H9 (cell line): ENCODE data around the gene PLA1A. TPM values are rescaled to one million over a fixed set of nuclear protein-coding genes. Genes with fewer than 3 reads are reported as not detected.

Experiments
- DNase-seq: peaks from one replicate; pipeline ENCODE4 v3.0.0-alpha.2; 2017
- H2AFZ ChIP-seq: one replicate; pipeline ENCODE4 v1.6.1; 2013; ENCODE audit warnings: mild to moderate bottlenecking, low read length, control low read depth, moderate library complexity
- H2AK5ac ChIP-seq: 2 replicates; pipeline ENCODE4 v1.6.1; 2013; ENCODE audit warnings: low read length, control low read depth, mixed read lengths; ENCODE audit not compliant: insufficient read length
- H2BK120ac ChIP-seq: one replicate; pipeline ENCODE4 v1.6.1; 2013; ENCODE audit warnings: low read depth, mild to moderate bottlenecking, low read length, control low read depth, inconsistent platforms; ENCODE audit not compliant: poor library complexity, severe bottlenecking
- H2BK12ac ChIP-seq: 2 replicates; pipeline ENCODE4 v1.6.1; 2013; ENCODE audit warnings: low read length, control low read depth, mixed read lengths, low read depth; ENCODE audit not compliant: insufficient read length
- H2BK15ac ChIP-seq: 2 replicates; pipeline ENCODE4 v1.6.1; 2013; ENCODE audit warnings: low read depth, low read length, control low read depth
- H2BK20ac ChIP-seq: one replicate; pipeline ENCODE4 v1.6.1; 2013; ENCODE audit warnings: low read depth, mild to moderate bottlenecking, low read length, control low read depth, inconsistent platforms; ENCODE audit not compliant: poor library complexity, severe bottlenecking
- H2BK5ac ChIP-seq: 2 replicates; pipeline ENCODE4 v1.6.1; 2013; ENCODE audit warnings: low read length, control low read depth, mixed read lengths; ENCODE audit not compliant: insufficient read length
- H3K14ac ChIP-seq: 2 replicates; pipeline ENCODE4 v1.6.1; 2013; ENCODE audit warnings: low read length, control low read depth; ENCODE audit not compliant: insufficient read depth
- H3K18ac ChIP-seq: 2 replicates; pipeline ENCODE4 v1.6.1; 2013; ENCODE audit warnings: low read depth, mild to moderate bottlenecking, mixed read lengths, low read length, control low read depth; ENCODE audit not compliant: insufficient read length
- H3K23ac ChIP-seq: 2 replicates; pipeline ENCODE4 v1.6.1; 2013; ENCODE audit warnings: low read length, control low read depth, mixed read lengths, low read depth; ENCODE audit not compliant: insufficient read length
- H3K23me2 ChIP-seq: 2 replicates; pipeline ENCODE4 v1.6.1; 2013; ENCODE audit warnings: low read depth, mild to moderate bottlenecking, mixed read lengths, low read length, control low read depth; ENCODE audit not compliant: insufficient read length, poor library complexity, severe bottlenecking
- H3K27ac ChIP-seq: 2 replicates; pipeline ENCODE4 v1.5.1; 2013; ENCODE audit warnings: low read length, control low read depth, mixed read lengths, low read depth; ENCODE audit not compliant: insufficient read length
- H3K27me3 ChIP-seq: 2 replicates; pipeline ENCODE4 v1.6.1; 2013; ENCODE audit warnings: low read length, control low read depth, inconsistent platforms; ENCODE audit not compliant: insufficient read depth
- H3K4ac ChIP-seq: 2 replicates; pipeline ENCODE4 v1.6.1; 2013; ENCODE audit warnings: low read depth, mild to moderate bottlenecking, control low read depth, inconsistent platforms, low read length, moderate library complexity
- H3K4me1 ChIP-seq: 2 replicates; pipeline ENCODE4 v1.6.1; 2013; ENCODE audit warnings: low read length, control low read depth, inconsistent platforms; ENCODE audit not compliant: insufficient read depth
- H3K4me2 ChIP-seq: 2 replicates; pipeline ENCODE4 v1.6.1; 2013; ENCODE audit warnings: low read length, control low read depth, mixed read lengths; ENCODE audit not compliant: insufficient read length, insufficient read depth
- H3K56ac ChIP-seq: 2 replicates; pipeline ENCODE4 v1.6.1; 2013; ENCODE audit warnings: low read depth, mild to moderate bottlenecking, mixed read lengths, low read length, control low read depth; ENCODE audit not compliant: insufficient read length
- H3K79me1 ChIP-seq: 2 replicates; pipeline ENCODE4 v1.6.1; 2013; ENCODE audit warnings: low read depth, mild to moderate bottlenecking, moderate library complexity, low read length, control low read depth, inconsistent platforms; ENCODE audit not compliant: insufficient read depth, poor library complexity, severe bottlenecking
- H3K79me2 ChIP-seq: 2 replicates; pipeline ENCODE4 v1.6.1; 2013; ENCODE audit warnings: low read length, control low read depth, inconsistent platforms; ENCODE audit not compliant: insufficient read depth
- H3K9ac ChIP-seq: 2 replicates; pipeline ENCODE4 v1.6.1; 2013; ENCODE audit warnings: low read length, control low read depth, mixed read lengths; ENCODE audit not compliant: insufficient read length; ENCODE audit errors: extremely low read depth
- H3K9me3 ChIP-seq: one replicate; pipeline ENCODE4 v1.6.1; 2013; ENCODE audit warnings: low read depth, low read length, inconsistent platforms; ENCODE audit not compliant: control insufficient read depth
- H3T11ph ChIP-seq: one replicate; pipeline ENCODE4 v1.6.1; 2013; ENCODE audit warnings: mild to moderate bottlenecking, low read length, control low read depth, inconsistent platforms
- H4K20me1 ChIP-seq: one replicate; pipeline ENCODE4 v1.6.1; 2013; ENCODE audit not compliant: control insufficient read depth, insufficient read length, insufficient read depth
- H4K5ac ChIP-seq: 2 replicates; pipeline ENCODE4 v1.6.1; 2013; ENCODE audit warnings: low read depth, mild to moderate bottlenecking, mixed read lengths, low read length, control low read depth; ENCODE audit not compliant: insufficient read length
- H4K8ac ChIP-seq: replicated peaks from 2 replicates; pipeline ENCODE4 v1.6.1; 2013; ENCODE audit warnings: low read length, control low read depth, mixed read lengths, low read depth; ENCODE audit not compliant: insufficient read length
- H4K91ac ChIP-seq: 2 replicates; pipeline ENCODE4 v1.6.1; 2013; ENCODE audit warnings: low read depth, mild to moderate bottlenecking, moderate library complexity, mixed read lengths, low read length, control low read depth; ENCODE audit not compliant: insufficient read length
- H3K27ac Mint-ChIP-seq, 3 experiments: 2 replicates in 2 of 3; 3 replicates in 1 of 3; pipeline ENCODE4 v1.8.0; 2020 to 2021; ENCODE audit warnings: mixed read lengths in 3 of 3, mild to moderate bottlenecking in 1 of 3, moderate library complexity in 1 of 3
- H3K27me3 Mint-ChIP-seq: 2 replicates; pipeline ENCODE4 v1.8.0; 2021; ENCODE audit warnings: low read depth, mild to moderate bottlenecking, moderate library complexity, mixed read lengths
- H3K36me3 Mint-ChIP-seq, 3 experiments: 2 replicates in 2 of 3; 3 replicates in 1 of 3; pipeline ENCODE4 v1.8.0; 2020 to 2021; ENCODE audit warnings: low read depth in 3 of 3, mixed read lengths in 3 of 3; ENCODE audit not compliant: insufficient read depth in 1 of 3
- H3K4me1 Mint-ChIP-seq, 2 experiments: 2 replicates each; pipeline ENCODE4 v1.8.0; 2020; ENCODE audit warnings: mixed read lengths in 2 of 2
- H3K4me3 Mint-ChIP-seq, 2 experiments: 2 replicates in 1 of 2; 3 replicates in 1 of 2; pipeline ENCODE4 v1.8.0; 2020 to 2021; ENCODE audit warnings: mild to moderate bottlenecking in 2 of 2, mixed read lengths in 2 of 2, moderate library complexity in 1 of 2
- H3K9me3 Mint-ChIP-seq, 2 experiments: 2 replicates in 1 of 2; 3 replicates in 1 of 2; pipeline ENCODE4 v1.8.0; 2020; ENCODE audit warnings: mild to moderate bottlenecking in 2 of 2, mixed read lengths in 2 of 2, moderate library complexity in 1 of 2
- WGBS: extraction: QIAGEN DNeasy Blood & Tissue Kit; methylation state at CpG from one replicate; pipeline ENCODE4 v1.1.7; 2013; ENCODE audit warnings: missing lambda C conversion rate, low lambda C conversion rate, mixed read lengths; ENCODE audit not compliant: insufficient read length; ENCODE audit errors: extremely low coverage; 5-methylcytosine and 5-hydroxymethylcytosine counted together
- total RNA-seq: library from RNA; stranded (reverse); gene quantifications from 2 replicates; pipeline ENCODE4 v1.2.1, GENCODE V29; 2021
- TF ChIP-seq, protein P1 (sequence below): fragments of 200-600 bp; sonication (generic); conservative IDR thresholded peaks from 3 replicates; pipeline ENCODE4 v1.8.0; 2021; ENCODE audit warnings: antibody characterized with exemption, mild to moderate bottlenecking

PLA1A gene
- total RNA-seq, 1 experiment from 2014 or later: not detected

- Mint-ChIP-seq H3K9me3 (no peaks in the 10 kb centered on the region), H3K27ac (peak within 1 kb of the TSS in 1 of 3 experiments; percentile 41; a peak in 1 of 7 replicates), H3K27me3 (no peaks in the 10 kb centered on the region), H3K4me1 (peaks cover 2 to 4% of the 10 kb centered on the region in 2 experiments; a peak in 2 of 4 replicates), H3K36me3 (no peaks in the 10 kb centered on the region), H3K4me3 (no peak within 1 kb of the TSS)
- Histone ChIP-seq H4K91ac (no peak within 1 kb of the TSS), H3K18ac (no peak within 1 kb of the TSS), H2BK5ac (peak within 1 kb of the TSS; percentile 46), H3K14ac (no peak within 1 kb of the TSS; the same call in 1 of the 2 replicates), H4K5ac (no peak within 1 kb of the TSS), H3K4ac (no peak within 1 kb of the TSS), H2AK5ac (no peak within 1 kb of the TSS), H4K20me1 (no peaks in the 10 kb centered on the region), H2BK12ac (no peak within 1 kb of the TSS), H2BK20ac (no peak within 1 kb of the TSS), H3K27me3 (no peaks in the 10 kb centered on the region), H2BK120ac (no peak within 1 kb of the TSS), H3K56ac (no peak within 1 kb of the TSS), H3K9ac (no peak within 1 kb of the TSS), H3K79me2 (no peaks in the 10 kb centered on the region), H2AFZ (no peak within 1 kb of the TSS), H3K27ac (no peak within 1 kb of the TSS), H3K23me2 (no peaks in the 10 kb centered on the region), H3K4me2 (no peak within 1 kb of the TSS), H3K9me3 (no peaks in the 10 kb centered on the region), H2BK15ac (no peak within 1 kb of the TSS), H3K4me1 (0 out of 2 replicates have a peak, but pooled peaks cover 2% of the 10 kb centered on the region), H4K8ac (no peak within 1 kb of the TSS), H3K23ac (no peak within 1 kb of the TSS), H3T11ph (no peak within 1 kb of the TSS), H3K79me1 (no peaks in the 10 kb centered on the region)
- WGBS: no CpG with 5 or more reads among the region's 9 CpGs
- TF ChIP-seq, protein P1, sequence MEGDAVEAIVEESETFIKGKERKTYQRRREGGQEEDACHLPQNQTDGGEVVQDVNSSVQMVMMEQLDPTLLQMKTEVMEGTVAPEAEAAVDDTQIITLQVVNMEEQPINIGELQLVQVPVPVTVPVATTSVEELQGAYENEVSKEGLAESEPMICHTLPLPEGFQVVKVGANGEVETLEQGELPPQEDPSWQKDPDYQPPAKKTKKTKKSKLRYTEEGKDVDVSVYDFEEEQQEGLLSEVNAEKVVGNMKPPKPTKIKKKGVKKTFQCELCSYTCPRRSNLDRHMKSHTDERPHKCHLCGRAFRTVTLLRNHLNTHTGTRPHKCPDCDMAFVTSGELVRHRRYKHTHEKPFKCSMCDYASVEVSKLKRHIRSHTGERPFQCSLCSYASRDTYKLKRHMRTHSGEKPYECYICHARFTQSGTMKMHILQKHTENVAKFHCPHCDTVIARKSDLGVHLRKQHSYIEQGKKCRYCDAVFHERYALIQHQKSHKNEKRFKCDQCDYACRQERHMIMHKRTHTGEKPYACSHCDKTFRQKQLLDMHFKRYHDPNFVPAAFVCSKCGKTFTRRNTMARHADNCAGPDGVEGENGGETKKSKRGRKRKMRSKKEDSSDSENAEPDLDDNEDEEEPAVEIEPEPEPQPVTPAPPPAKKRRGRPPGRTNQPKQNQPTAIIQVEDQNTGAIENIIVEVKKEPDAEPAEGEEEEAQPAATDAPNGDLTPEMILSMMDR: no peak
- no peak for DNase-seq
Measured at GRCh38 chr3:119660474-119661440, 63.1 kb downstream of the PLA1A start, which contains the start of gene POPDC2. TSS of gene POPDC2 (minus strand) at chr3:119660589. CDS start at chr3:119660423, 166 bp downstream.
